ENCODE data around the gene PRIMPOL.
"Not testable (repeated sequence)": the region's sequence is repeated elsewhere in the genome, so short reads cannot be mapped to it uniquely, and the experiment has no call there.

PRIMPOL gene, protein sequence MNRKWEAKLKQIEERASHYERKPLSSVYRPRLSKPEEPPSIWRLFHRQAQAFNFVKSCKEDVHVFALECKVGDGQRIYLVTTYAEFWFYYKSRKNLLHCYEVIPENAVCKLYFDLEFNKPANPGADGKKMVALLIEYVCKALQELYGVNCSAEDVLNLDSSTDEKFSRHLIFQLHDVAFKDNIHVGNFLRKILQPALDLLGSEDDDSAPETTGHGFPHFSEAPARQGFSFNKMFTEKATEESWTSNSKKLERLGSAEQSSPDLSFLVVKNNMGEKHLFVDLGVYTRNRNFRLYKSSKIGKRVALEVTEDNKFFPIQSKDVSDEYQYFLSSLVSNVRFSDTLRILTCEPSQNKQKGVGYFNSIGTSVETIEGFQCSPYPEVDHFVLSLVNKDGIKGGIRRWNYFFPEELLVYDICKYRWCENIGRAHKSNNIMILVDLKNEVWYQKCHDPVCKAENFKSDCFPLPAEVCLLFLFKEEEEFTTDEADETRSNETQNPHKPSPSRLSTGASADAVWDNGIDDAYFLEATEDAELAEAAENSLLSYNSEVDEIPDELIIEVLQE

DNA sequence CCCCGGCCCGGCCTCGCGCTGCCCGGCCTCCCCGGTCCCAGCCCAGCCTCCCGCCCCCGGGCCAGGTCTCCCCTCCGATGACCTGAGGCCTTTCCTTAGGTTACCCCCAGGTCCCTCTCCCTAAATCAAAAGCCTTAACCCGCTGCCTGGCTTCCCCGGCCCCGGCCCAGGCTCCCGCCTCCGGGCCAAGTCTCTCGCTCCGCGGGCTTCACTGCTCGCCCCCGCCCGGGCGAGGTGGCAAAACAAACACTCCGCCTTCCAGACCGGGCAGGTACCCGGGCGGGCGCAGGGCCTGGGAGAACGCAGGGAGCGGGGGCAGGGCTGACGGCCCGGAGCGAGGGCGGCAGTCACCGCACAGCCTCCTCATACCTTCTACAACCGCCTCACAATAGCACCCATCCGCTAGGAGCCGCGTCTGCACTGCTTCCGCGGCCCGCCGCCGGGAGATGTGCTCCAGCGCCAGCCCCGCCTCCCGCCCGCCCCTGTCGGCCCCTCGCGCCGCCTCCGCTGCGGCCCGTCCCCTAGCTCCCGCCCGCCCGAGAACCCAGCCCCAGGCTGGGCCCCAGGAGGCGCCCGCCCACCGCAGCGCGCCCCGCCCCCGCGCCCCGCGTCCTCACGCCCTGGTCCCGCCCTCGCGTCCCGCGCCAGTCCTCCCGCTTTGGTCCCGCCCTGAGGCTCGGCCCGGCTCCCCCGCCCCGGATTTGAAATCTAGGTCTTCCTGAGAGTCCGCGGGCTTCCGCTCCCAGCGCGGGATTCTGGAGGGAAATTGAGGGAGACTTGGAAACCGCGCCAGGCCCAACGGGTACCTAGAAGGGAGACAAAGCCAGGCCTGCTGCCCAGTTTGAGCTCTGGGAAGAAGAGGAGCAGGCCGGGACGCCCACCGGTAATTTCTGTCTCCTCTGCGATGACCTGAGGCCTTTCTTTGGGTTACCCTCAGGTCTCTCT is at the start of gene PRIMPOL, which contains the start of gene CASP3:
Gene PRIMPOL, plus strand, starts transcription at position 713 of the 945 bp plus-strand sequence. CDS start 7,403 bp downstream, outside the sequence.
Gene CASP3, minus strand, starts transcription at position 422 of the 945 bp plus-strand sequence. CDS start 10,994 bp downstream, outside the sequence.
- peak; percentile 90 for DNase-seq (ENCODE audit: low spot score)

GRCh38 chr4:184600982-184601381 is 48.6 kb upstream of the PRIMPOL start:
- not testable (repeated sequence) for DNase-seq (ENCODE audit: low spot score)

- not testable (repeated sequence) for DNase-seq (ENCODE audit: low spot score)
Measured at GRCh38 chr4:184602857-184603256, 46.7 kb upstream of the PRIMPOL start.

GRCh38 chr4:184607429-184607828 is 42.1 kb upstream of the PRIMPOL start:
- not testable (repeated sequence) for DNase-seq (ENCODE audit: low spot score)

GRCh38 chr4:184612074-184612473 is 37.5 kb upstream of the PRIMPOL start:
- no peak for DNase-seq (ENCODE audit: low spot score)

GRCh38 chr4:184613405-184613804 is 36.1 kb upstream of the PRIMPOL start:
- DNase-seq (ENCODE audit: low spot score): no peak

GRCh38 chr4:184614509-184614908 is 35.0 kb upstream of the PRIMPOL start:
- DNase-seq (ENCODE audit: low spot score): no peak

DNA sequence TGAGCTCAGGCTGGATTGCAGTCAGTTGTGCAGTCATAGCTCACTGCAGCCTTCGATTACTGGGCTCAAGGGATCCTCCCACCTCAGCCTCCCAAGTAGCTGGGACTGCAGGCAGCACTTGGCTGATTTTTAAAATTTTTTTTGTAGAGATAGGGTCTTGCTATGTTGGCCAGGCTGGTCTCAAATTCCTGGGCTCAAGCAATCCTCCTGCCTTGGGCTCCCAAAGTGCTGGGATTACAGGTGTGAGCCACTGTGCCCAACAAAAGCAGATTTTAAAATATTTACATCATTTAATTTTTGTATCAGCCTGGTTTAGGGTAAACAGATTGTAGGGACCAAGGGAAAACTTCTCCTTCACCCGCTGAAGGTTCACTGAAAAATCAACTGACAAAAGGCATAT is 33.4 kb upstream of the PRIMPOL start:
- DNase-seq (ENCODE audit: low spot score): not testable (repeated sequence)

DNA sequence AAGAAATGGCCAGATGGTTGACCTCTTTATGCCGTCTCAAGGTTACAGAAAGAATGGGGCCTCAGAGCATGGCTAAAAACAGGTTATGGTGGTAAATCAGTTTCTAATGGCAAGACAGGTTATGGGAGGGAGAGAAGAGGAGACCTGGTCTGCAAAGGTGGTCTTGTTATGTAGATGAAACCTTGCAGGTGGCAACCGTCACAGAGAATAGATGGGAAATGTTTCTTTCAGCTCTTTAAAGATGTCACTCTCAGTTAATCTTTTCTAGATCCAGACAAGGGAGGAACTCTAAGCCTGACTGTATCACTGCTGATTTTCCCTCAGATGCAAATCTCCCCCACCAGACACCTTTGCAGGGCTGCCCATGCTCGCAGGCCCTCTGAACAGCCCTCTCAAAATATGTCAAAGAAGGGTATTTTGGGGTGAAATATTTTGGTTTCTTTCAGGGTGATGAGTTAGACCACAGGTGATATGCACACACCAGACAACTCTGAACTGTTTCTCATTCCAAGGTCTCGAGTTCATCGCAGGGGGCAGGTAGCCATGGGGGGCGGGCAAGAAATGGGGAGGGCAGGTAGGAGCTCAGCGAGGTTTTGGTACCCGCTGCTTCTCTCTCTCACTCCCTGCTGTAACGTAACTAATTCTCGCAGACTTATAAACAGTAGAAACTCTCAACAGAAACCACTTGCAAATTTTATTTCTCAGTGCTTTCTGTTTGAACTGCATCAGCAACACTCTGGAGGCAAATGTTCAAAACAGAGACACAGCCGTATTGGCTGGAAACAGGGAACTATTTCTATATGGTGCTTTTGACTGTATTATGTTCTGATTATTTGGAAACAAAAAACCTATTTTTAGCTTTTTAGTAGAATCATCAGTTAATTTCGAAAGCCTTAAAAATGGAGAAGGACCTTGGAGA is 32.6 kb upstream of the PRIMPOL start:
- no peak for DNase-seq (ENCODE audit: low spot score)

DNA sequence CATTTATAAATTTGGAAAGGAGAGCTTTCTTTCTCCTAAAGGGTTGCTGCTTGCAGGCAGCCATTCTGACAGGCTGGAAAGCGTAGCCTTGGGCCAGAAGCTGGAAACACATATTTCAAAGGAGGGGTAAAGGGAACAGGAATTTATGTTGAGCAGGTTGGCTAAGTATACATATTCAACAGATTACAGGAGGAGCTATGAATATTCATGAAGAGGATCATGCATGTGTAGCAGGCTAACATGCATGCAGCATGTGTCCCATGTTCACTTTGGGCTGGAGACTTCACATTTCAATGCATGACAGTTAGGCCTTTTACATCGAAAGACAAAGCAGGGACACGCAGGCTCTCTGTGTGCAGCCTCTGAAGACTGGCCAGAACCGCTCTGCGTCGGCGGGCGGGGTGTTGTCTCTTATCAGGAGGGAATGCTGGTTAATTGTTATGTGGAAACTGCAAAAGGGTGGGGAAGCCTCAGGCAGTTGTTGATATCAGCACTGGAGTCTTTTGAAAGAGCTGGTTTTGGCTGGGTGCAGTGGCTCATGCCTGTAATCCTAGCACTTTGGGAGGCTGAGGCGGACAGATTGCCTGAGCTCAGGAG is 31.8 kb upstream of the PRIMPOL start:
- DNase-seq (ENCODE audit: low spot score): no peak

DNA sequence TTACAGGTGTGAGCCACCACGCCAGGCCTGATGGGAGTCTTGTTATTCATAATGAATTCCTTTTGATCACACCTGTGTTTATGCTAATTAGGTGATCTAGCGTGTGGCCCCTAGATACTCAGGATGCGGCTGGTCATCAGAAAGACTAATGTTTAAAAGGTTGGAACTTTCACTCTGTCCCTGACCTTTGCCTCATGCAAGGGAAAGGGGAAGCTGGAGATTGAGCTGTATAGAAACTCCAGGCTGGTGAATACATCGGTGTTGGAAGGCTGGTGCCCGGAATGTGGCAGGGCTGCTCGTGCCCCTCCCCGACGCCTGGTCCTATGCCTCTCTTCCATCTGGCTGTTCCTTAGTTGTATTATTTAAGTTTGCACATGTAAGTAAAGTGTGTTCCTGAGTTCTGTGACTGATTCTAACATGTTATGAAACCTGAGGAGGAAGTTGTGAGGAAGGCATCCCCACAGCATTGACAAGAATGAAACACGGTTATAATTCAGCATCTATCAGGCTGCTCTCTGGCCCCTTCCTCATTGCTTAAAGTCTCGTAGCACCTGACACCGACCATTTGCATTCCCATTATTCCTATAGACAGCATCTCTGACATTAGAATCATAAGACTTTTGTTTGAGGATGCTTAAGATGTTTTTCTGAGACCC is 29.2 kb upstream of the PRIMPOL start:
- no peak for DNase-seq (ENCODE audit: low spot score)

- no peak for DNase-seq (ENCODE audit: low spot score)
Measured at GRCh38 chr4:184621518-184621917, 28.0 kb upstream of the PRIMPOL start.

DNA sequence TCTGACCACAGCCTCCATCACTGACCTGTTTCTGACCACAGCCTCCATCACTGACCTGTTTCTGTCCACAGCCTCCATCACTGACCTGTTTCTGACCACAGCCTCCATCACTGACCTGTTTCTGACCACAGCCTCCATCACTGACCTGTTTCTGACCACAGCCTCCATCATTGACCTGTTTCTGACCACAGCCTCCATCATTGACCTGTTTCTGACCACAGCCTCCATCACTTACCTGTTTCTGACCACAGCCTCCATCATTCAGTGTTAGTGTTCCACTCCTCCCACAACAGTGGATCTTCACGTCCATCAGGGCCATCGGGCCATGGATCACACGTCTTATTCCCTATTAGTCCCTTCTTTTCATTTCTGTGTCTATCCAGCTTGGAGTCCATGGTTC is 25.0 kb upstream of the PRIMPOL start:
- DNase-seq (ENCODE audit: low spot score): not testable (repeated sequence)

DNA sequence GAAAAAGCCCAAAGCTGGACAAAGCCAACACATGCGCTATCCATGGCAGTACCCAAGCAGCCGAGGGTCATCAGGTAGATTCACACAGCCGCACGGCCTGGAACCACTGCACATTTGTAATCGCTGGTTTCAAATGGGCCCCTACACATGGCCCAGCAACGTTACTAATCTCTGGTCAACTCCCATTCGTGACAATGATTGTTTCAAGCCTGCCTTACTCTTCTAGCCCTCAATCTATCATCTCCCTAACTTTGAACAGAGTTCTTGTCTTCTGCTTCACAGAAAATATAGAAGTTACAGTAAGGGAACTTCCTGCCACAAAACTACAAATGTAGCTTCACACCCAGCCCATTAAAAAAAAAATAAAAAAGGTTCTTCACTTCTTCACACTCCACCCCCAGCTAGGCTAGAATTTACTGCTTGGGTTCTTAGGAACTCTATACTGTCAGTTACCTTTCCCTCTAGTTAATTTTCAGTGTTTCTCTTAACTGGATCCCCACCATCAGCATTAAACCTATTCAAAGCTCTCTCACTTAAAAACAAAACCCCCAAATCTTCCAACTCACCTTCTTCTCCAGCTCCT is 24.5 kb upstream of the PRIMPOL start:
- DNase-seq (ENCODE audit: low spot score): no peak

- not testable (repeated sequence) for DNase-seq (ENCODE audit: low spot score)
Measured at GRCh38 chr4:184625783-184626596, 23.5 kb upstream of the PRIMPOL start.

GRCh38 chr4:184628103-184628502 is 21.4 kb upstream of the PRIMPOL start:
- no peak for DNase-seq (ENCODE audit: low spot score)

DNA sequence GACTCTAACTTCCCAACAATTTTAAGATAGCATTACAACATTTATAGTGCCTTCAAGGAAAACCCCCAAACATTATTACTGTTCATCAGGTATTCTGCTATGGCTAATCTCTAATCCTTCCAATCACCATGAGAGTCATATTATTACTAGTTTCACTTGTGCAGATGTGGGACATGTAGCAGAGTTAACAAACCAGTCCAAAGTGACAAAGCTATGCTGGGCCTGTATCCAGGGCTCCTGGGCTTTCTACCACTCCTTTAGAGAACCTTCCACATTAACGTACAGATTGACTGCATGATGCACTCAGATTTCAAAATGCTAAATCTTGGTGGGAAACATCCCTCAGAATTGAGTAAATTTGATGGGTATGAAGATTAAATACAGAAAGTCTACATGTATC is 16.7 kb upstream of the PRIMPOL start:
- DNase-seq (ENCODE audit: low spot score): no peak

DNA sequence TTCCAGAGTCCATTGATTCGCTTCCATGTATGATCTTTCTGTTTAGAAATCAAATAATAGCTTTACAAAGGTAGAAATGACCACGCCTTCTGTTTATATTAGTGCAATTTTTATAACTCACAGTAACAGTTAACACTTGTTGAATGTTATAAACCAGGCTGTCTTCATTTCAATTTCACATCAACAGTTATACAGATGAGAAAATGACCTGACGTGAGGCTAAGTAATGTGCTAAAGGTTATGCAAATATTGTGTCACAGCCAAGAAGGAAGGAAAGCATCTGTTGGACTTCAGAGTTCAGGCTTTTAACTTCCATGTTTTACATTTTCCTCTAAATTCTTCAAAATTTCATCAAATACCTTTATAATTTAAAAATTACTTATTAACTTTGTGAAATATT is 14.2 kb upstream of the PRIMPOL start:
- no peak for DNase-seq (ENCODE audit: low spot score)

DNA sequence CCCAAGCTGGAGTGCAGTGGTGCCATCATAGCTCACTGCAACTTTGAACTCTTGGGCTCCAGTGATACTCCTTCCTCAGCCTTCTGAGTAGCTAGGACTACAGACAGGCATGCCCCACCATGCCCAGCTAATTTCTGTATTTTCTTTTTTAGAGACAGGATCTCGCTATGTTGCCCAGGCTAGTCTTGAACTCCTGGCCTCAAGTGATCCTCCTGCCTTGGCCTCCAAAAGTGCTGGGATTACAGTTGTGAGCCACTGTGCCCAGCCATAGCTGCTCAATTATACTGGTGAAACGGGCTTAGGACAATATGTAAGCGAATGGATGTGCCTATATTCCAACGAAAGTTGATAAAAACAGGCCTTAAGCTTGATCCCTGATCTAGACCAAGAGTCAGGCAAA is 13.4 kb upstream of the PRIMPOL start:
- no peak for DNase-seq (ENCODE audit: low spot score)

Data from iPS-NIHi11 (cell line).